ENCODE measurements around the gene HOXC5.

Gene HOXC5

GRCh38 chr12:54019091-54019811 is 13.6 kb upstream of the HOXC5 start:
- DNase-seq (ENCODE audit: low read depth, low spot score): no peak

- DNase-seq (ENCODE audit: low read depth, low spot score): no peak
Observed at GRCh38 chr12:54019924-54020590, 12.8 kb upstream of the HOXC5 start.

- no peak for DNase-seq (ENCODE audit: low read depth, low spot score)
Observed at GRCh38 chr12:54020591-54021405, 12.1 kb upstream of the HOXC5 start.

- no peak for DNase-seq (ENCODE audit: low read depth, low spot score)
Observed at GRCh38 chr12:54021432-54022013, 11.3 kb upstream of the HOXC5 start.

GRCh38 chr12:54022960-54023884 is 9.6 kb upstream of the HOXC5 start:
- no peak for DNase-seq (ENCODE audit: low read depth, low spot score)

GRCh38 chr12:54024127-54024526 is 8.7 kb upstream of the HOXC5 start:
- no peak for DNase-seq (ENCODE audit: low read depth, low spot score)

- DNase-seq (ENCODE audit: low read depth, low spot score): no peak
Observed at GRCh38 chr12:54024581-54025305, 8.1 kb upstream of the HOXC5 start.

- DNase-seq (ENCODE audit: low read depth, low spot score): no peak
Observed at GRCh38 chr12:54025499-54026405, 7.1 kb upstream of the HOXC5 start.

GRCh38 chr12:54026640-54027441 is 6.0 kb upstream of the HOXC5 start:
- no peak for DNase-seq (ENCODE audit: low read depth, low spot score)

GRCh38 chr12:54027442-54027786 is 5.4 kb upstream of the HOXC5 start:
- DNase-seq (ENCODE audit: low read depth, low spot score): no peak

GRCh38 chr12:54028314-54029201 is 4.3 kb upstream of the HOXC5 start, which contains the start of gene HOXC6:
HOXC6 (plus strand) TSS chr12:54028440; CDS start chr12:54028522, 82 bp downstream.
- DNase-seq (ENCODE audit: low read depth, low spot score): no peak

- no peak for DNase-seq (ENCODE audit: low read depth, low spot score)
Observed at GRCh38 chr12:54029529-54030441, 3.1 kb upstream of the HOXC5 start.

- no peak for DNase-seq (ENCODE audit: low read depth, low spot score)
Observed at GRCh38 chr12:54030442-54030801, 2.4 kb upstream of the HOXC5 start.

- no peak for DNase-seq (ENCODE audit: low read depth, low spot score)
Observed at GRCh38 chr12:54030889-54031471, 1.9 kb upstream of the HOXC5 start.

- no peak for DNase-seq (ENCODE audit: low read depth, low spot score)
Observed at GRCh38 chr12:54031480-54031879, 1.4 kb upstream of the HOXC5 start.

GRCh38 chr12:54032086-54032619 is 697 bp upstream of the HOXC5 start:
- no peak for DNase-seq (ENCODE audit: low read depth, low spot score)

All from smooth muscle cell of the brain vasculature (primary cell).